Nephron progenitor cell (in vitro differentiated cells): ENCODE results near the gene CAMK2D.

Experiments
- DNase-seq: peaks from one replicate; pipeline ENCODE4 v3.0.0; 2021
- H3K27ac Mint-ChIP-seq: 2 replicates; pipeline ENCODE4 v1.8.0; 2021; ENCODE audit warnings: mild to moderate bottlenecking, moderate library complexity, mixed read lengths
- H3K27me3 Mint-ChIP-seq: 2 replicates; pipeline ENCODE4 v1.8.0; 2021; ENCODE audit warnings: mild to moderate bottlenecking, low read depth, mixed read lengths; ENCODE audit not compliant: poor library complexity
- H3K36me3 Mint-ChIP-seq: 2 replicates; pipeline ENCODE4 v1.8.0; 2021; ENCODE audit warnings: low read depth, mixed read lengths
- H3K4me1 Mint-ChIP-seq: 2 replicates; pipeline ENCODE4 v1.8.0; 2021; ENCODE audit warnings: mixed read lengths
- H3K4me3 Mint-ChIP-seq: 2 replicates; pipeline ENCODE4 v1.8.0; 2021; ENCODE audit warnings: mild to moderate bottlenecking, moderate library complexity, mixed read lengths
- H3K9me3 Mint-ChIP-seq: 2 replicates; pipeline ENCODE4 v1.8.0; 2021; ENCODE audit warnings: mild to moderate bottlenecking, moderate library complexity, mixed read lengths
- TF ChIP-seq, protein P1 (sequence below): fragments of 200-600 bp; sonication (generic); IDR thresholded peaks from 2 replicates; pipeline ENCODE4 v1.5.0; 2021; ENCODE audit warnings: antibody characterized with exemption

CAMK2D gene

DNA sequence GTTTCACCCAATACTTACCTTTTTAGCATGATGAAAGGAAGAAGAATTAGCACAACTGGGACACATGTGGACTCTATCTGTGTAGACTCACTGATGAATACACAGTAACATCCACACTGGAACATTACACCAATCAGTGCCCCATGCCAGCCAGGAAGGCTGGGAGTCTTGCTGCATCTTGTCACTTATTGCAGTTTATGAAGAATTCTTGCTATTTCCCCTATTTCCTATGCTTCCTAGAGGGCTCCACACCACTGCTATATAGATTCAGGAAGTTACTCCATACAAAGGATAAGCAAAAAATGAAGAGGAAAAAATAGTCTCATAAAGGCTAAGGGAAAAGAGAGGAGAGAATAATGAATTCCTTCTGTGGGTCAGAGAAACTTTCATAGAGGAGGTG, 201.0 kb downstream of the CAMK2D start:
- no peak overlapping the region for H3K27ac Mint-ChIP-seq
- no peak for DNase-seq
- TF ChIP-seq, protein P1, sequence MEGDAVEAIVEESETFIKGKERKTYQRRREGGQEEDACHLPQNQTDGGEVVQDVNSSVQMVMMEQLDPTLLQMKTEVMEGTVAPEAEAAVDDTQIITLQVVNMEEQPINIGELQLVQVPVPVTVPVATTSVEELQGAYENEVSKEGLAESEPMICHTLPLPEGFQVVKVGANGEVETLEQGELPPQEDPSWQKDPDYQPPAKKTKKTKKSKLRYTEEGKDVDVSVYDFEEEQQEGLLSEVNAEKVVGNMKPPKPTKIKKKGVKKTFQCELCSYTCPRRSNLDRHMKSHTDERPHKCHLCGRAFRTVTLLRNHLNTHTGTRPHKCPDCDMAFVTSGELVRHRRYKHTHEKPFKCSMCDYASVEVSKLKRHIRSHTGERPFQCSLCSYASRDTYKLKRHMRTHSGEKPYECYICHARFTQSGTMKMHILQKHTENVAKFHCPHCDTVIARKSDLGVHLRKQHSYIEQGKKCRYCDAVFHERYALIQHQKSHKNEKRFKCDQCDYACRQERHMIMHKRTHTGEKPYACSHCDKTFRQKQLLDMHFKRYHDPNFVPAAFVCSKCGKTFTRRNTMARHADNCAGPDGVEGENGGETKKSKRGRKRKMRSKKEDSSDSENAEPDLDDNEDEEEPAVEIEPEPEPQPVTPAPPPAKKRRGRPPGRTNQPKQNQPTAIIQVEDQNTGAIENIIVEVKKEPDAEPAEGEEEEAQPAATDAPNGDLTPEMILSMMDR, result no peak
- no peak overlapping the region for H3K4me3 Mint-ChIP-seq
- no peaks in the 10 kb centered on the region for H3K4me1 Mint-ChIP-seq
- no peaks in the 10 kb centered on the region for H3K27me3 Mint-ChIP-seq
- no peaks in the 10 kb centered on the region for H3K36me3 Mint-ChIP-seq
- H3K9me3 Mint-ChIP-seq, result no peaks in the 10 kb centered on the region

GRCh38 chr4:113559947-113560346, 201.6 kb downstream of the CAMK2D start:
- no peaks in the 10 kb centered on the region for H3K27me3 Mint-ChIP-seq
- no peaks in the 10 kb centered on the region for H3K36me3 Mint-ChIP-seq
- DNase-seq, result no peak
- TF ChIP-seq, protein P1, result no peak
- no peak overlapping the region for H3K4me3 Mint-ChIP-seq
- no peaks in the 10 kb centered on the region for H3K4me1 Mint-ChIP-seq
- H3K27ac Mint-ChIP-seq, result no peak overlapping the region
- H3K9me3 Mint-ChIP-seq, result no peaks in the 10 kb centered on the region

- H3K27ac Mint-ChIP-seq, result no peak overlapping the region
- DNase-seq, result no peak
- no peak overlapping the region for H3K4me3 Mint-ChIP-seq
- no peaks in the 10 kb centered on the region for H3K4me1 Mint-ChIP-seq
- no peaks in the 10 kb centered on the region for H3K27me3 Mint-ChIP-seq
- TF ChIP-seq, protein P1, result no peak
- no peaks in the 10 kb centered on the region for H3K9me3 Mint-ChIP-seq
- H3K36me3 Mint-ChIP-seq, result peaks cover 5% of the 10 kb centered on the region
Observed at GRCh38 chr4:113556382-113557134, 205.0 kb downstream of the CAMK2D start.

GRCh38 chr4:113555868-113556267, 205.7 kb downstream of the CAMK2D start:
- Mint-ChIP-seq H3K4me1 (no peaks in the 10 kb centered on the region), H3K9me3 (no peaks in the 10 kb centered on the region), H3K27me3 (no peaks in the 10 kb centered on the region)

DNA sequence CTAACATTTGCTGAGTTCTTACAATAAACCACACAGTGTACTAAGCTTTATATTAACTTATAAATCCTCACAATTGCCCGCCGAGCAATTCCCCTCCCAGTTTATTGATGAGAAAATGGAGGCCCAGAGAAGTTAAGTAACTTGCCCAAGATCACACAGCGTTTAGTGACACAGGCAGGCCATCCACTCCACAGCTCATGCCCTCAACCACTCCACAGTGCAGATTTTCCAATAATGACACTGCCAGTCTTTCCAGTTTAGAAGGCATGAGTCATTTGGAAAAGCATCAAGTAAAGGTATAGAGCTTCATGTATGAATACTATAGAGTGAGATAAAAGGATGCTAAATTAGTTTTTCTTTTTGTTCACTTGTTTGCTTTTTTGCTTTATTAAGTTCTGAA, 208.5 kb downstream of the CAMK2D start:
- H3K9me3 Mint-ChIP-seq, result no peaks in the 10 kb centered on the region
- no peaks in the 10 kb centered on the region for H3K27me3 Mint-ChIP-seq
- H3K4me1 Mint-ChIP-seq, result peaks cover 6% of the 10 kb centered on the region
- H3K4me3 Mint-ChIP-seq, result no peak overlapping the region
- TF ChIP-seq, protein P1, result no peak
- H3K36me3 Mint-ChIP-seq, result peaks cover 5% of the 10 kb centered on the region
- H3K27ac Mint-ChIP-seq, result no peak overlapping the region
- no peak for DNase-seq

More at GRCh38 chr4:113555868-113556267, 205.7 kb downstream of the CAMK2D start:
- TF ChIP-seq, protein P1, result no peak
- Mint-ChIP-seq H3K27ac (no peak overlapping the region), H3K36me3 (peaks cover 5% of the 10 kb centered on the region), H3K4me3 (no peak overlapping the region)
- DNase-seq, result no peak

GRCh38 chr4:113550510-113550909, 211.0 kb downstream of the CAMK2D start:
- Mint-ChIP-seq H3K27me3 (no peaks in the 10 kb centered on the region), H3K9me3 (no peaks in the 10 kb centered on the region), H3K27ac (no peak overlapping the region), H3K4me1 (peaks cover 12% of the 10 kb centered on the region), H3K4me3 (no peak overlapping the region), H3K36me3 (peaks cover 5% of the 10 kb centered on the region)
- DNase-seq, result no peak
- TF ChIP-seq, protein P1, result no peak
